ENCODE data around the gene RAPGEF4.
A peak's percentile ranks its signal among the peaks of the same experiment; 100 is the strongest.

RAPGEF4 gene

DNA sequence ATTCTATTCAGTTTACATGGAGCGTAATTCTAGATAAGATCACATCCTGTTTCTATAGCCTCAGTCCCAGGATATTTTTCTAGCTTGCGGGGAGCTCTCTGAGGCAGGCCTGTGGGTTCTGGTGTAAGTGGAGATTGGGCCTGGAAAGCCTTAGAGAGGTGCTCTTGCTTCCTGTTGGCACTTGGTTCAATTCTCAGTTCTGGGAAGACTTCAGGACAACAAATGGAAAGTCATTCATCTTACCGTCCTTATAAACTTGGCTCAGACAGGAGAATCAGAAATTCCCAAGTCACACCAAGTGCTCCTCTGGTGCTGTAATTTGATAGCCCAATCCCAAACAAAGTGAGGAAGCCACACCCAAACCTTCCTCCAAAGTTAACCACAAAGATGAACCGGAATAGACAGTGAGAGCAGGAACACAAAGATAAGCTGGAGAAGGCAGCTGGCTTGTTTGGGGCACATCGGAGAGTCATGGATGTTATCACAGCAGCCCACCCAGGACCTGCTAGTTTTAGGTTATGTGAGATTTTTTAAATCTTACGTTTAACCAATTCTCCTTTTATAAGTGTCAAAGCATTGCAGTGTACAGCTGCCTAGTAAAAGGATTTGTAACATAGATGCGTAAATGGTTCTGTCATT, 195.7 kb downstream of the RAPGEF4 start (continued):
- TF ChIP-seq, protein P1, sequence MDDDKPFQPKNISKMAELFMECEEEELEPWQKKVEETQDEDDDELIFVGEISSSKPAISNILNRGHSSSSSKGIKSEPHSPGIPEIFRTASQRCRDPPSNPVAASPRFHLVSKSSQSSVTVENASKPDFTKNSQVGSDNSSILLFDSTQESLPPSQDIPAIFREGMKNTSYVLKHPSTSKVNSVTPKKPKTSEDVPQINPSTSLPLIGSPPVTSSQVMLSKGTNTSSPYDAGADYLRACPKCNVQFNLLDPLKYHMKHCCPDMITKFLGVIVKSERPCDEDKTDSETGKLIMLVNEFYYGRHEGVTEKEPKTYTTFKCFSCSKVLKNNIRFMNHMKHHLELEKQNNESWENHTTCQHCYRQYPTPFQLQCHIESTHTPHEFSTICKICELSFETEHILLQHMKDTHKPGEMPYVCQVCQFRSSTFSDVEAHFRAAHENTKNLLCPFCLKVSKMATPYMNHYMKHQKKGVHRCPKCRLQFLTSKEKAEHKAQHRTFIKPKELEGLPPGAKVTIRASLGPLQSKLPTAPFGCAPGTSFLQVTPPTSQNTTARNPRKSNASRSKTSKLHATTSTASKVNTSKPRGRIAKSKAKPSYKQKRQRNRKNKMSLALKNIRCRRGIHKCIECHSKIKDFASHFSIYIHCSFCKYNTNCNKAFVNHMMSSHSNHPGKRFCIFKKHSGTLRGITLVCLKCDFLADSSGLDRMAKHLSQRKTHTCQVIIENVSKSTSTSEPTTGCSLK (tag by site-specific recombination; IDR thresholded peaks at IDR 0.05): no peak
- TF ChIP-seq ZNF248 (tag by site-specific recombination; IDR thresholded peaks at IDR 0.05): no peak
- no peak for TF ChIP-seq KLF16 (tag by site-specific recombination; IDR thresholded peaks at IDR 0.05)
- TF ChIP-seq HOXC10 (CRISPR knock-in tag; IDR thresholded peaks at IDR 0.05): no peak
- no peak for TF ChIP-seq TRIM28 (IDR thresholded peaks at IDR 0.05; ENCODE audit: borderline replicate concordance, low read length)
- no peak for TF ChIP-seq ZNF169 (tag by site-specific recombination; IDR thresholded peaks at IDR 0.05)
- peak; percentile 67; the same call in 1 of the 2 replicates for TF ChIP-seq ZEB2 (tag by site-specific recombination; IDR thresholded peaks at IDR 0.05)
- TF ChIP-seq, protein P2, sequence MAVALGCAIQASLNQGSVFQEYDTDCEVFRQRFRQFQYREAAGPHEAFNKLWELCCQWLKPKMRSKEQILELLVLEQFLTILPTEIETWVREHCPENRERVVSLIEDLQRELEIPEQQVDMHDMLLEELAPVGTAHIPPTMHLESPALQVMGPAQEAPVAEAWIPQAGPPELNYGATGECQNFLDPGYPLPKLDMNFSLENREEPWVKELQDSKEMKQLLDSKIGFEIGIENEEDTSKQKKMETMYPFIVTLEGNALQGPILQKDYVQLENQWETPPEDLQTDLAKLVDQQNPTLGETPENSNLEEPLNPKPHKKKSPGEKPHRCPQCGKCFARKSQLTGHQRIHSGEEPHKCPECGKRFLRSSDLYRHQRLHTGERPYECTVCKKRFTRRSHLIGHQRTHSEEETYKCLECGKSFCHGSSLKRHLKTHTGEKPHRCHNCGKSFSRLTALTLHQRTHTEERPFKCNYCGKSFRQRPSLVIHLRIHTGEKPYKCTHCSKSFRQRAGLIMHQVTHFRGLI (tag by site-specific recombination; IDR thresholded peaks at IDR 0.05): no peak
- no peak for TF ChIP-seq ZNF660 (tag by site-specific recombination; IDR thresholded peaks at IDR 0.05)
- no peak for TF ChIP-seq ZNF830 (tag by site-specific recombination; IDR thresholded peaks at IDR 0.05; ENCODE audit: low read depth)
- TF ChIP-seq, protein P3, sequence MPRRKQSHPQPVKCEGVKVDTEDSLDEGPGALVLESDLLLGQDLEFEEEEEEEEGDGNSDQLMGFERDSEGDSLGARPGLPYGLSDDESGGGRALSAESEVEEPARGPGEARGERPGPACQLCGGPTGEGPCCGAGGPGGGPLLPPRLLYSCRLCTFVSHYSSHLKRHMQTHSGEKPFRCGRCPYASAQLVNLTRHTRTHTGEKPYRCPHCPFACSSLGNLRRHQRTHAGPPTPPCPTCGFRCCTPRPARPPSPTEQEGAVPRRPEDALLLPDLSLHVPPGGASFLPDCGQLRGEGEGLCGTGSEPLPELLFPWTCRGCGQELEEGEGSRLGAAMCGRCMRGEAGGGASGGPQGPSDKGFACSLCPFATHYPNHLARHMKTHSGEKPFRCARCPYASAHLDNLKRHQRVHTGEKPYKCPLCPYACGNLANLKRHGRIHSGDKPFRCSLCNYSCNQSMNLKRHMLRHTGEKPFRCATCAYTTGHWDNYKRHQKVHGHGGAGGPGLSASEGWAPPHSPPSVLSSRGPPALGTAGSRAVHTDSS (tag by site-specific recombination; IDR thresholded peaks at IDR 0.05): peak; percentile 37; the same call in 1 of the 2 replicates
- no peak for TF ChIP-seq ZNF302 (tag by site-specific recombination; IDR thresholded peaks at IDR 0.05; ENCODE audit: low read depth)
- no peak for TF ChIP-seq HOXA7 (CRISPR knock-in tag; IDR thresholded peaks at IDR 0.05; ENCODE audit: borderline replicate concordance)
- no peak for TF ChIP-seq REPIN1 (tag by site-specific recombination; IDR thresholded peaks at IDR 0.05; ENCODE audit: low read depth)
- no peak for TF ChIP-seq ZNF2 (tag by site-specific recombination; IDR thresholded peaks at IDR 0.05)
- TF ChIP-seq ZNF529 (tag by site-specific recombination; IDR thresholded peaks at IDR 0.05; ENCODE audit: insufficient replicate concordance): no peak
- TF ChIP-seq ZNF140 (tag by site-specific recombination; IDR thresholded peaks at IDR 0.05): no peak
- TF ChIP-seq PRDM1 (tag by site-specific recombination; IDR thresholded peaks at IDR 0.05): peak; percentile 58; the same call in 1 of the 2 replicates
- TF ChIP-seq ZNF670 (tag by site-specific recombination; IDR thresholded peaks at IDR 0.05; ENCODE audit: low read depth): no peak
- TF ChIP-seq, protein P4, sequence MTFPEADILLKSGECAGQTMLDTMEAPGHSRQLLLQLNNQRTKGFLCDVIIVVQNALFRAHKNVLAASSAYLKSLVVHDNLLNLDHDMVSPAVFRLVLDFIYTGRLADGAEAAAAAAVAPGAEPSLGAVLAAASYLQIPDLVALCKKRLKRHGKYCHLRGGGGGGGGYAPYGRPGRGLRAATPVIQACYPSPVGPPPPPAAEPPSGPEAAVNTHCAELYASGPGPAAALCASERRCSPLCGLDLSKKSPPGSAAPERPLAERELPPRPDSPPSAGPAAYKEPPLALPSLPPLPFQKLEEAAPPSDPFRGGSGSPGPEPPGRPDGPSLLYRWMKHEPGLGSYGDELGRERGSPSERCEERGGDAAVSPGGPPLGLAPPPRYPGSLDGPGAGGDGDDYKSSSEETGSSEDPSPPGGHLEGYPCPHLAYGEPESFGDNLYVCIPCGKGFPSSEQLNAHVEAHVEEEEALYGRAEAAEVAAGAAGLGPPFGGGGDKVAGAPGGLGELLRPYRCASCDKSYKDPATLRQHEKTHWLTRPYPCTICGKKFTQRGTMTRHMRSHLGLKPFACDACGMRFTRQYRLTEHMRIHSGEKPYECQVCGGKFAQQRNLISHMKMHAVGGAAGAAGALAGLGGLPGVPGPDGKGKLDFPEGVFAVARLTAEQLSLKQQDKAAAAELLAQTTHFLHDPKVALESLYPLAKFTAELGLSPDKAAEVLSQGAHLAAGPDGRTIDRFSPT (tag by site-specific recombination; IDR thresholded peaks at IDR 0.05): no peak
- TF ChIP-seq, protein P5, sequence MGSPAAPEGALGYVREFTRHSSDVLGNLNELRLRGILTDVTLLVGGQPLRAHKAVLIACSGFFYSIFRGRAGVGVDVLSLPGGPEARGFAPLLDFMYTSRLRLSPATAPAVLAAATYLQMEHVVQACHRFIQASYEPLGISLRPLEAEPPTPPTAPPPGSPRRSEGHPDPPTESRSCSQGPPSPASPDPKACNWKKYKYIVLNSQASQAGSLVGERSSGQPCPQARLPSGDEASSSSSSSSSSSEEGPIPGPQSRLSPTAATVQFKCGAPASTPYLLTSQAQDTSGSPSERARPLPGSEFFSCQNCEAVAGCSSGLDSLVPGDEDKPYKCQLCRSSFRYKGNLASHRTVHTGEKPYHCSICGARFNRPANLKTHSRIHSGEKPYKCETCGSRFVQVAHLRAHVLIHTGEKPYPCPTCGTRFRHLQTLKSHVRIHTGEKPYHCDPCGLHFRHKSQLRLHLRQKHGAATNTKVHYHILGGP (tag by site-specific recombination; IDR thresholded peaks at IDR 0.05): no peak
- no peak for TF ChIP-seq MZF1 (tag by site-specific recombination; IDR thresholded peaks at IDR 0.05; ENCODE audit: borderline replicate concordance)
- no peak for TF ChIP-seq ZNF626 (tag by site-specific recombination; IDR thresholded peaks at IDR 0.05)
- no peak for TF ChIP-seq ZBTB8A (tag by site-specific recombination; IDR thresholded peaks at IDR 0.05)
- TF ChIP-seq ZNF324 (tag by site-specific recombination; IDR thresholded peaks at IDR 0.05): no peak
- TF ChIP-seq, protein P6, sequence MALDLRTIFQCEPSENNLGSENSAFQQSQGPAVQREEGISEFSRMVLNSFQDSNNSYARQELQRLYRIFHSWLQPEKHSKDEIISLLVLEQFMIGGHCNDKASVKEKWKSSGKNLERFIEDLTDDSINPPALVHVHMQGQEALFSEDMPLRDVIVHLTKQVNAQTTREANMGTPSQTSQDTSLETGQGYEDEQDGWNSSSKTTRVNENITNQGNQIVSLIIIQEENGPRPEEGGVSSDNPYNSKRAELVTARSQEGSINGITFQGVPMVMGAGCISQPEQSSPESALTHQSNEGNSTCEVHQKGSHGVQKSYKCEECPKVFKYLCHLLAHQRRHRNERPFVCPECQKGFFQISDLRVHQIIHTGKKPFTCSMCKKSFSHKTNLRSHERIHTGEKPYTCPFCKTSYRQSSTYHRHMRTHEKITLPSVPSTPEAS (tag by site-specific recombination; IDR thresholded peaks at IDR 0.05): no peak
- TF ChIP-seq ZNF175 (tag by site-specific recombination; IDR thresholded peaks at IDR 0.05): no peak
- TF ChIP-seq ZNF654 (tag by site-specific recombination; IDR thresholded peaks at IDR 0.05; ENCODE audit: low read depth): 0 out of 2 replicates have a peak, but pooled peaks have one; percentile 15
- TF ChIP-seq ZNF24 (tag by site-specific recombination; IDR thresholded peaks at IDR 0.05): no peak
- no peak for TF ChIP-seq ZNF146 (tag by site-specific recombination; IDR thresholded peaks at IDR 0.05)
